Measurements from ENCODE around the gene RNASEH2B. TPM values are rescaled to one million over a fixed set of nuclear protein-coding genes. Genes with fewer than 3 reads are reported as not detected.

Gene RNASEH2B, protein sequence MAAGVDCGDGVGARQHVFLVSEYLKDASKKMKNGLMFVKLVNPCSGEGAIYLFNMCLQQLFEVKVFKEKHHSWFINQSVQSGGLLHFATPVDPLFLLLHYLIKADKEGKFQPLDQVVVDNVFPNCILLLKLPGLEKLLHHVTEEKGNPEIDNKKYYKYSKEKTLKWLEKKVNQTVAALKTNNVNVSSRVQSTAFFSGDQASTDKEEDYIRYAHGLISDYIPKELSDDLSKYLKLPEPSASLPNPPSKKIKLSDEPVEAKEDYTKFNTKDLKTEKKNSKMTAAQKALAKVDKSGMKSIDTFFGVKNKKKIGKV
- 10 to 100 TPM; 39.2 to 65.0 TPM for total RNA-seq

DNA sequence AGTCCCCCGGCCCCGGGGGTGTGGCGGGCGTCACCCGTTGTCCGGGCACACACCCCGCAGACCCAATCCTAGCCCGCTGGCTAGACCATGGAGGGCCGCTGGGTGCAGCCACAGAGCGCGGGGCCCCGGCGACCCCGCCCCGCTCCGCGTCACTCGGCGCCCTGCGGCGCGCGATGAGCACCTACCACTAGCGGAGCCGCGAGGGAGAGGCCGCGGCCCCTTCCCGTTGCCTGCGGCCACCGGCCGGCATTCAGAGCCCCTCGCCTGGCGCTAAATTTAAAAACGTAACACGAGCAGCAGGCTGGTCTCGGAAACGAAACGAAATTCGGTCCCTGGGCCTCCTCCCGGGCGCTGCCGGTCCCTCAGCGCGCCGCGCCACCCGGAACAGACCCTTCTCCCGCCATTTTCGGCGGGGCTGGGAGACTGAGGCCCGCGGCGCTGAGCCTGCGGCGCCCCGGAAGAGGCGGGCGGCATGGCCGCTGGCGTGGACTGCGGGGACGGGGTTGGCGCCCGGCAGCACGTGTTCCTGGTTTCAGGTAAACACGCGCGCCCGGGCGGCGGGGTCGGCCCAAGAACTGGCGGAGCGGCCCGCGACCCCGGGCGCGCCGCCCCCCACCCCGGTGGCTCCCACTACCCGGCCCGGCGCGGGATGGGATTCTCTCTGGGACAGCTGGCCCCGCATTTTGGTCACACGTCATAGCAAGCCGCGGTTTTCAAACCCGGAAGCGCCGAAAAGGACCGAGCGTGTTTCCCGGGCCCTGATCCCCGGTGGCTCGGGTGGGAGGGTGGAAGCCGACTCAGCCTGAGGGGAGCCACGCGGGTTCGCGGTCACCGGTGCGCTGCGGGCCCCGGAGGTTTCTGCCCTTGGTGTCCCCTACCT, at the start of gene RNASEH2B:
RNASEH2B (plus strand) TSS at position 187 of the 880 bp plus-strand sequence; CDS start at position 473, 286 bp downstream.
- Mint-ChIP-seq H3K36me3 (peaks cover 0 to 11% of the 10 kb centered on the region in 2 donors), H3K9me3 (no peaks in the 10 kb centered on the region), H3K27ac (peak within 1 kb of the TSS; percentile 98 to 99)
- peak; percentile 86 to 87 for ATAC-seq
- peak; percentile 76 to 86 for DNase-seq (ENCODE audit: low spot score in 2 of 2)

DNA sequence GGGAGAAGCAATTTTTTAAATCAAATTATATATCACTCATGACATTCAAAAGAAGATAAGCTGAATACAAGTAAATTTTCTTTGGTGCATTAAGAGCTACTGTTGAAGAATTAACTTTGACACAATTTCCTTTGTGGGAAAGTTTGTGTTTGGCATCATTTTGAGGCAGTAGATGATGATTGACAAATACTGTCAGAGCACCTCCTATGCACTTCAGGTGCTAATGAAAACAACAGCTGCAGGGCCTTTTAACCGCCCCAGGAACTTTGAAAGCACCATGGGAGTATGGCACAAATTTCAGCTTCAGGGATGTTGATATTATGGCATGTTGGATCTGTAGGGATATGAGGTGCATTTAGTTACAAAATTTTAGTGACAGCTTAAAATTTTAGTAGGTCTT, 45.1 kb upstream of the RNASEH2B start:
- H3K36me3 Mint-ChIP-seq: peaks cover 1 to 8% of the 10 kb centered on the region in 2 donors
- H3K27ac Mint-ChIP-seq: no peak overlapping the region
- no peak for DNase-seq (ENCODE audit: low spot score in 2 of 2)
- no peak for ATAC-seq
- no peaks in the 10 kb centered on the region for H3K9me3 Mint-ChIP-seq

DNA sequence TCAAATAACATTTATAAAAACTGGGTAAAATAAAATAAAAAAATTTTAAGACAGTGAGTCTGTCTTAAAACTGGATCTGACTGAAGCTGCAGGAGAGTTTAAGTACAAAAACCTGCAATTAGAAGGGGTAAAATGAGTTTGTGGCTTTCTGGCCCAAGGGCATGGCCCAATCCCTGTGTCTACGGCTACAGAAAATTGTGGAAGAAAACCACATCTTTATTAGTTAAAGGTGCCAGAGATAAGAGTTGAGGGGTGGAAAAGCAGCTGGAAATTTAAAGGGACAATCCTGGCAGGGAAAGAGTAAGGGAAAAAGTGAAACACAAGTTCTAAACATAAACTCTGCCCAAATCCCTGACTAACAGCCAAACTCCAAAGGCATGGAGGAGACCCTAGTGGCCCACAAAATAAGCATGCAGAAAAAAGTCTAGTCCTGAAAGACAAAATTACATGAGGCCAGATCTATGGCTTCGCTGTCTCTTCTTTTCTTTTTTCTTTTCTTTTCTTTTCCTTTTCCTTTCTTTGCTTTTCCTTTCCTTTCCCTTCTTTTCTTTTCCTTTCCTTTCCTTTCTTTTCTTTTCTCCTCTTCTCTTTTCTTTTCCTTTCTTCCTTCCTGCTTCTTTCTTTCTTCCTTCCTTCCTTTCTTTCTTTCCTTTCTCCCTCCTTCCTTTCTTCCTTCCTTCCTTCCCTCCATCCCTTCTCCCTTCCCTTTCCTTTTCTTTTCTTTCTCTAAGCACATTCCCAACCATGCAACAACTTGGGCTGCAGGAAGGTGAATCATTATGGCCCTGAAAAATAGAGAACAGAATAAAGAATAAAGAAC, 42.6 kb upstream of the RNASEH2B start:
- Mint-ChIP-seq H3K27ac (no peak overlapping the region), H3K36me3 (no peaks in the 10 kb centered on the region), H3K9me3 (no peaks in the 10 kb centered on the region)
- DNase-seq (ENCODE audit: low spot score in 2 of 2) (no peak), ATAC-seq (no peak)

DNA sequence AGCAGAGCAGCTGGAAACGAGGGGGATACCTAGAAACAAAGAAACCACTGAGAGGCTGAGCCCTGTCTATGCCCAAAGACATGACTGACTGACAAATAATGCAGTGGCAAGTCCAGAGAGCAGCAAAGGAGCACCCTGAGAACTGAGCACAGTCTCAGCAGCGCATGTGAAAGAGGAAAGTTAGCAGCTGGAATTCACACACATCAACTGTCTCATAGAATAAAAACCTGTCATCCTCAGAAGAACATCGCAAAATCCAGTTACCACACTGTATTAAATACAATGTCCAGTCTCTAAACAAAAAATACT, 42.0 kb upstream of the RNASEH2B start:
- Mint-ChIP-seq H3K9me3 (no peaks in the 10 kb centered on the region), H3K27ac (no peak overlapping the region), H3K36me3 (no peaks in the 10 kb centered on the region)
- no peak for ATAC-seq
- DNase-seq (ENCODE audit: low spot score in 2 of 2): no peak

DNA sequence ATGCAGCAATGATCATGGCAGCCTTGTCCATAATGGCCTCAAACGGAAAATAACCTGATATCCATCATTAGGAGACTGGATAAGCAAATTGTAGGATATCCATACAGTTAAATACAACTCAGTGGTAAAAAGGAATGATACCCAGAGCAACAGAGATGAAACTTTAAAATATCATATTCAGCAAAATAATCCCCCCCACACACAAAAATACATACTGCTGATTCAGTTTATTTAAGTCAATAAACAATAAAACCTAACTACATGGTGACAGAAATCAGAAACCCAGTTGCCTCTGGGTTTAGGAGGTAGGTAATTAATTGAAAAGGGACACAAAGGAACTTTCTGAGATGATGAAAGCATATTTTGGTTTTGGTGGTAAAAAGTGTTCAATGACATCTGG, 38.2 kb upstream of the RNASEH2B start:
- no peak overlapping the region for H3K27ac Mint-ChIP-seq
- H3K36me3 Mint-ChIP-seq: no peaks in the 10 kb centered on the region
- no peaks in the 10 kb centered on the region for H3K9me3 Mint-ChIP-seq
- DNase-seq (ENCODE audit: low spot score in 2 of 2) (no peak), ATAC-seq (no peak)

DNA sequence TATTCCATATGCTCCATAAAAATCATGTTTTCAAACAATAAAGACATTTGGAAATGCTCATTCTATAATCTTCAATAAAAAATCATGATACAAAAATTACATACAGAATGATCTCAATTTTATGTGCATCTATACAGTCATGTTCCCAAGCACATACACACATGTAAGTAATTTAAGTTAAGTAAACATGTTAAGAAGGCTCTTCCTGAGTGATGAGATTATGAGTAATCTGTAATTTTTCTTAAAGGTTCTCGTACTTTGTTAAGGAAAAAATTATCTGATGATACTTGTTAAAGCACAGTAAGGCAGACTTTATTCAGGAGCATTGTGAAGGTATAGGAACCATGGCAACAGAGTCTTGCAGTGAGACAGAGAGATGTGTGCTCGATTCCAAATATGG, 36.1 kb upstream of the RNASEH2B start:
- ATAC-seq (no peak), DNase-seq (ENCODE audit: low spot score in 2 of 2) (no peak)
- H3K27ac Mint-ChIP-seq: no peak overlapping the region
- no peaks in the 10 kb centered on the region for H3K9me3 Mint-ChIP-seq
- no peaks in the 10 kb centered on the region for H3K36me3 Mint-ChIP-seq

DNA sequence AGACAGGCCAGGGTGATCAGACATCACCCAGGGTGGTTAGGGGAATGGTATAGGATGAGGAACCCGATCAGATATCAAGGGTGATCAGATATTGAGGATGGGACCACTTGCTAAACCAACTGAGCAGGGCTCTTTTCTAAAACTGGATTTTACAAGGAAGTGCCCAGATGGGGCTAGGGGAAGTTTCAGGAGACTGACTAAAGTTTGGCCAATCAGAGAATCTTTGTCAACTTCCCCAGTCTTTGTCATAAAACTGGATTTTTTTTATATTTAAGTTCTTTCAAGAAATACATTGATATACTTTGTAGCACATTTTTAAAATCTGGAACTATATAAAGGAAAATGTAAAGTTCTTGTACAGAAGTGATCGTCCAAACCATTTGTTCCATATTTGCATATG, 35.6 kb upstream of the RNASEH2B start:
- DNase-seq (ENCODE audit: low spot score in 2 of 2) (no peak), ATAC-seq (no peak)
- no peaks in the 10 kb centered on the region for H3K36me3 Mint-ChIP-seq
- H3K27ac Mint-ChIP-seq: no peak overlapping the region
- no peaks in the 10 kb centered on the region for H3K9me3 Mint-ChIP-seq

DNA sequence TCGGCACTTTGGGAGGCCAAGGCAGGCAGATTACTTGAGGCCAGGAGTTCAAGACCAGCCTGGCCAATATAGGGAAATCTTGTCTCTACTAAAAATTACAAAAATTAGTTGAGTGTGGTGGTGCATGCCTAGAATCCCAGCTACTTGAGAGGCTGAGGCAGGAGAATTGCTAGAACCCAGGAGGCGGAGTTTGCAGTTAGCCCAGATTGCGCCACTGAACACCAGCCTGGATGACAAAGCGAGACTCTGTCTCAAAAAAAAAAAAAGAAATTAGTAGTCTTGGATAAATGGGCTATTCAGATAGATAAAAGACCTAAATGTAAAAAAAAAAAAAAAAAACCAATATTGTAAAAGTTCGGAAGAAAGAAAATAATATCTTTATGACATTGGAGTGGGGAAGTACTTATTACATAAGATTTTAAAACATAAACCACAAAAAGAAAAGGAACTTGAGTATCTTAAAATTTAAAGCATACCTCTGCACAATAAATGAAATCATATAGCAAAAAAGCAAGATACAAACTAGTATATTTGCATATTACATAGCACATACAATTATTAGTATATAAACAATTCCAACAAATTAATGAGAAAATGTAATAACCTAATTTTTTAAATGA, 26.7 kb upstream of the RNASEH2B start:
- DNase-seq (ENCODE audit: low spot score in 2 of 2) (no peak), ATAC-seq (no peak)
- Mint-ChIP-seq H3K9me3 (no peaks in the 10 kb centered on the region), H3K36me3 (no peaks in the 10 kb centered on the region), H3K27ac (no peak overlapping the region)

DNA sequence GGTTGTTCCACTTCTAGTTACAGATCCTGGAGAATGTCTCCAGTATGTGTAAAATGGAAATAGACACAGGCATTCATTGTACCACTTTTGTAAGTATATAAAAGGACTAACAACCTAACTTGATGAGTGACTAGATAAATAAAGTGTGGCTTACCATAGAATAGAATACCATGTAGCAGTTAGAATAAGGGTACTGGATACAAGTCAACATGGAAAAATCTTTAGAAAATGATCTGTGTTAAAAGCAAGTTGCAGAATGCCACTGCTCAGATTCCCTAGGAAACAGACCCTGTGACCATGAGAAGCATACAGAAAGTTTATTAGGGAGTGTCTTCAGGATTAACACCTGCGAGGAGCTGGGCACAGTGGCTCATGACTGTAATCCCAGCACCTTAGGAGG, 25.9 kb upstream of the RNASEH2B start:
- DNase-seq (ENCODE audit: low spot score in 2 of 2) (no peak), ATAC-seq (no peak)
- Mint-ChIP-seq H3K27ac (no peak overlapping the region), H3K9me3 (no peaks in the 10 kb centered on the region), H3K36me3 (no peaks in the 10 kb centered on the region)

DNA sequence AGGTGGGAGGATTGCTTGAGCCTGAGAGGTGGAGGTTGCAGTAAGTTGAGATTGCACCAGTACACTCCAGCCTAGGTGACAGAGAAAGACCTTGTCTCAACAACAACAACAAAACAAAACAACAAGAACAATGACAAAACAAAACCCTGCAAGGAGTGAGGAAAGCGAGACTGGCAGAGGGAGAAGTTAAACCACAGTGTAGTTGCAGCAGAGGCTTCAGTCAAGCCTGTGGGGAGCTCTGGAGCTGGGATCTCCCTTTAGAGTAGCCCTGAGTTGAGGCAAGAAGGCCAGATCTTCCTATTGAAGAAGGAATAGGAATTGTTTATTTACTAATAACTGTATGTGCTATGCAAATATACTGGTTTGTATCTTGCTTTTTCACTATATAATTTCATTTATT, 25.3 kb upstream of the RNASEH2B start:
- no peak for DNase-seq (ENCODE audit: low spot score in 2 of 2)
- Mint-ChIP-seq H3K36me3 (no peaks in the 10 kb centered on the region), H3K9me3 (no peaks in the 10 kb centered on the region), H3K27ac (no peak overlapping the region)
- ATAC-seq: no peak

DNA sequence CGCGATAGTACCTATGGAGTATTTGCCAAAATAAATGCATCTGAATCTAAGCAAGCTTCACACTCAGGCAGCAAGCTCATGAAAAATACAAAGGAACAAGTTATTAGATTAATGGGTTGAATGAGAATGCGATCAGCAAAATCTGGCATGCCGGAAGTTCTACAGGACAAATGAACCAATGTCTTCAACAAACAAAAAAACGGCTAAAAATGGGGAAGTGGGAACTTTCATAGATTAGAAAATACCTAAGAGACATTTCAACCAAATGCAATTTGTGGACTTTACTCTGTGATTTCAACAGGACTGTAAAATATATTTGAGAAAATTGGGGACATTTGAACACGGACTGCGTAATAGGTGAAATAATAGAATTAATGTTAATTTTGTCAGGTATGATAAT, 22.4 kb upstream of the RNASEH2B start:
- Mint-ChIP-seq H3K27ac (no peak overlapping the region), H3K36me3 (no peaks in the 10 kb centered on the region), H3K9me3 (no peaks in the 10 kb centered on the region)
- ATAC-seq: no peak
- no peak for DNase-seq (ENCODE audit: low spot score in 2 of 2)

DNA sequence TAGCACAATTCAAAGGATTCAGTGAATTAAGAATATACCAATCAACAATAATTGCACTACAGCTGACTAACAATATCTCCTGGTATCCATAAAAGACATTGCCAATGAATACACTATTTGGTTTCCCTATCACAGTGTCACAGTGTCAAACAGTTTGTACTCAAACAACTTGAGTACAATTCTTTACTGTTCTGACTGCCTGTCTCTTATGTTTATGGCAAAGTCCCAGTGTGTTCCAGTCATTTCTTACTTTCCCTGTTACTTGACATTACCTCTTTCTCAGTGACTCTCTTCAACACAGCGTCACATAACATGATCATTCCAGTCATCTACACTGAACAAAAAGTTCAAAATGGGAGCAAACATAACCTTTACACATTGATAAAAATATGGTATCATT, 21.2 kb upstream of the RNASEH2B start:
- Mint-ChIP-seq H3K27ac (no peak overlapping the region), H3K36me3 (no peaks in the 10 kb centered on the region), H3K9me3 (no peaks in the 10 kb centered on the region)
- ATAC-seq: peak in 1 of 2 donors; percentile 54
- no peak for DNase-seq (ENCODE audit: low spot score in 2 of 2)

DNA sequence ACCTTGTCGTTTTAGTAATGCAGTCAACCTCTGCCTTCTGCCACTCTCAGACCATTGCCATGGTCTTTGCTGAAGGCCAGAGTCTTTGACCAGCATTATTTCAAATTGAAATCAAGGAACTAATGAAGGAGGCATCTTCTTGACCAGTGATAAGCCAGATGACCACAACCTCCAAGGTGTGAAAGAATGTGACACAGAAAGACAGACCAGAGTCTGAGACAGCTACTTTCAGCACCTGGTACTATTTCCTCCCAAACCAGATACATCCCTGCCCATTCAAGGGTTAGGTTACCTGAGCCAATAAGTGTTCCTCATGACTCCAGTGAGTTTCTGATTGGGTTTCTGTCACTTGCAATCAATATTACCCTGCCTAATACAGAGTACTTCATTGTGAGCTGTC, 20.3 kb upstream of the RNASEH2B start:
- Mint-ChIP-seq H3K27ac (no peak overlapping the region), H3K36me3 (peaks cover 8 to 9% of the 10 kb centered on the region in 2 donors), H3K9me3 (peaks cover 0 to 4% of the 10 kb centered on the region in 2 donors)
- no peak for DNase-seq (ENCODE audit: low spot score in 2 of 2)
- ATAC-seq: no peak

DNA sequence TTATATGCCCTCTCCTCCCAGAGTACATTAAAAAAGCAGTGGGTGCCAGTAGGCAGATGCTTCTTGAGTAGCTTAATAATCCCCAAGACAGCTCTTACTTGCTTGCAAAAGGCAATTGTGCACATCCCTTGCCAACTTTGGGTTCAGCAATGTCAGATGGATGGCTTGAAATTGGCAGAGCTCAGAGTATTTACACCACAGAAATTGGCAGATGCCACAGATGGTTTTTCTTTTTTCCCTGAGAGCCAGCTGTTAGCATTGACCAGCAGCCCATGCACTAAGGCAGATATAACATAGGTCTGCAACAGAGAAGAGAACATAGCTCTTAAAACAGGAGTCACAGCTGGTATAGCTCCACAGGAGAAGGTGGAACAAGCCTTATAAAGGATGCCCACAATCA, 18.4 kb upstream of the RNASEH2B start:
- ATAC-seq (no peak), DNase-seq (ENCODE audit: low spot score in 2 of 2) (no peak)
- Mint-ChIP-seq H3K9me3 (peaks cover 6 to 11% of the 10 kb centered on the region in 2 donors), H3K36me3 (peaks cover 15 to 17% of the 10 kb centered on the region in 2 donors), H3K27ac (no peak overlapping the region)

DNA sequence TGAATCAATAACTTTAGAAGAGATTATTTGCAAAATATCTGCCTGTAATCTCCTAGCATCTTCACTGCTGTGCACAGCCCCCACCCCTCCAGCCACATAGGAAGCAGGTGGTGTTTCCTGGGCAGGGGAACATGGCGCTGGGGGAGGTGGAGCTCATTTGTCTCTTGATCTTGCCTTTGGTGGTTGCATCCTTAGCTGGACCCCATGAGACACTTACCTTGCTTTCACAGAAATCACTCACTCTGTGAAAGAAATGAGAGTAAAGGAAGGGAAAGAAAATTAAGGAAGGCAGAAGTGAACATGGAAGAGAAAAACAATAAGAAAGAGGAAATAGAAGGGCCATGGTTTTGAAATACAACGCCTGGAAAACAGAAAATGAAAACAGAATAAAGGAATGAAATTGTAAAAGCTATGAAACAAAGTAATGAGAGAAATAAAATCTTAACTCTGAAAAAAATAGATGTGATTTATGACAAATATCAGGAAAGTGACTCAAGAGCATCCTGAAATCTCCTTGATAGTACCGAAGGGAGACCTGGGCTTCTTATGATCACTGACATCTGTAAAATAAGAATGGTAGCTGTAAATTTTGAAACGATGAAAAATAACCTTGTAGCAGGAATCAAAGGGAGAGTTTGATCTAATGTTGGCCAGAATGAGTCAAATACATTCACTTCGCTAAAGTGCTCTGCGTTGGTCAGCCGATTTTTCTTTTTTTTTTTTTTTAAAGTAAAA, 17.2 kb upstream of the RNASEH2B start:
- ATAC-seq (peak; percentile 66 to 69), DNase-seq (ENCODE audit: low spot score in 2 of 2) (peak in 1 of 2 donors; percentile 25)
- peaks cover 15 to 17% of the 10 kb centered on the region in 2 donors for H3K36me3 Mint-ChIP-seq
- peak overlapping the region; percentile 83 to 91 for H3K27ac Mint-ChIP-seq
- H3K9me3 Mint-ChIP-seq: peaks cover 6 to 11% of the 10 kb centered on the region in 2 donors

Data from activated naive CD4-positive, alpha-beta T cell treated with anti-CD3 and anti-CD28 coated beads, Interleukin-2, amount 50 U/mL, for 72 hours (primary cell).